HG03095 (cell line): ENCODE results near the gene E4F1.

ENCODE experiments used
- ATAC-seq: cut with Tn5 transposase; IDR thresholded peaks from one replicate; pipeline ENCODE4 v1.9.1; 2021; ENCODE audit warnings: moderate library complexity; ENCODE audit not compliant: unreplicated experiment

Gene E4F1

GRCh38 chr16:2271848-2272461 lies 48.6 kb downstream of the E4F1 start:
- ATAC-seq, result no peak

GRCh38 chr16:2273484-2273883 lies 50.1 kb downstream of the E4F1 start:
- ATAC-seq, result no peak

GRCh38 chr16:2273931-2274330 lies 50.5 kb downstream of the E4F1 start:
- ATAC-seq, result no peak

- no peak for ATAC-seq
Measured at GRCh38 chr16:2275476-2276367, 52.3 kb downstream of the E4F1 start.

GRCh38 chr16:2276368-2277195 lies 53.2 kb downstream of the E4F1 start:
- ATAC-seq, result no peak

- ATAC-seq, result no peak
Measured at GRCh38 chr16:2277466-2278271, 54.3 kb downstream of the E4F1 start.

GRCh38 chr16:2278272-2278608 lies 54.8 kb downstream of the E4F1 start:
- ATAC-seq, result no peak

- no peak for ATAC-seq
Measured at GRCh38 chr16:2278956-2279800, 55.8 kb downstream of the E4F1 start.

- no peak for ATAC-seq
Measured at GRCh38 chr16:2280461-2280860, 57.1 kb downstream of the E4F1 start.

- no peak for ATAC-seq
Measured at GRCh38 chr16:2280981-2281542, 57.7 kb downstream of the E4F1 start.

GRCh38 chr16:2282262-2282661 lies 58.9 kb downstream of the E4F1 start:
- no peak for ATAC-seq

- no peak for ATAC-seq
Measured at GRCh38 chr16:2282866-2283555, 59.6 kb downstream of the E4F1 start.

GRCh38 chr16:2284001-2284770 lies 60.8 kb downstream of the E4F1 start:
- no peak for ATAC-seq

- no peak for ATAC-seq
Measured at GRCh38 chr16:2284797-2285576, 61.6 kb downstream of the E4F1 start.
